Activated T-helper 1 cell treated with anti-CD3 and anti-CD28 coated beads, Interleukin-12 subunit alpha, Interleukin-12 subunit beta, Interleukin-2, Interleukin-4 antibody, amounts not matched to agents 30 ng/mL and 10 ng/mL and 1 ng/mL, durations not matched to agents 14 hours and 24 hours and 36 hours (primary cell): ENCODE measurements around the gene RNLS. TPM values are rescaled to one million over a fixed set of nuclear protein-coding genes. Genes with fewer than 3 reads are reported as not detected.

Experiments used
- DNase-seq: peaks from one replicate; pipeline ENCODE4 v3.0.0; 2021; ENCODE audit warnings: low spot score
- H3K27ac Mint-ChIP-seq: one replicate; pipeline ENCODE4 v1.8.0; 2021; ENCODE audit warnings: mild to moderate bottlenecking, mixed read lengths
- H3K27me3 Mint-ChIP-seq: one replicate; pipeline ENCODE4 v1.8.0; 2022; ENCODE audit warnings: mild to moderate bottlenecking, moderate library complexity, mixed read lengths; ENCODE audit not compliant: insufficient read depth
- H3K36me3 Mint-ChIP-seq: one replicate; pipeline ENCODE4 v1.8.0; 2021; ENCODE audit warnings: low read depth, mixed read lengths
- H3K4me1 Mint-ChIP-seq: one replicate; pipeline ENCODE4 v1.8.0; 2021; ENCODE audit warnings: low read depth, mixed read lengths
- H3K4me3 Mint-ChIP-seq: one replicate; pipeline ENCODE4 v1.8.0; 2021; ENCODE audit warnings: mild to moderate bottlenecking, moderate library complexity, mixed read lengths
- H3K9me3 Mint-ChIP-seq: one replicate; pipeline ENCODE4 v1.8.0; 2021; ENCODE audit warnings: mixed read lengths
- intact Hi-C: fragments of 100-400 bp; cut with micrococcal nuclease; formaldehyde crosslinking; loops from one replicate; pipeline ENCODE4 v1.15.1; 2024
- total RNA-seq: library from RNA; stranded (reverse); gene quantifications from 2 replicates; pipeline ENCODE4 v1.2.3, GENCODE V29; 2022

The RNLS gene
- total RNA-seq, 1 donor from 2014 or later: 2.0 TPM

DNA sequence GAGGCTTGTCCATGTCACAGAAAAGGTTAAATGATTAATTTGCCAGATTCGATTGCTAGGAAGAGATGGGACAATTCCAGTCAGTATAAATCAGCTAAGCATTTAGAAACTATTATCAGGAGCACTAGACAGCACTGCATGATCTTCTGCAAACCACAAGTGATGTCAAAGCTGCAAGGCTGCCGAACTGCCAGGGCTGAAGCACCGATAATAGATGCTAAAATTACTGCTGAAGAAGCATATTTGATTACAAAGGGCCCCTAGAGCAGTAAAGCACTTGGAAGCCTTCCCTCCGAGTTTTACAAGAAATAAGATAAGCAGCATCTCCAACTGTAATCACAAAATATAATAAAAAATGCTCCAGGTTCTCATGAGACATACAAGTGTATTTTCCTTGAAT, 40.6 kb downstream of the RNLS start:
- peaks cover 14% of the 10 kb centered on the region for H3K27me3 Mint-ChIP-seq
- no peak overlapping the region for H3K4me3 Mint-ChIP-seq
- no peak overlapping the region for H3K27ac Mint-ChIP-seq
- intact Hi-C loops: no loop called here
- H3K9me3 Mint-ChIP-seq: no peaks in the 10 kb centered on the region
- no peaks in the 10 kb centered on the region for H3K4me1 Mint-ChIP-seq
- H3K36me3 Mint-ChIP-seq: no peaks in the 10 kb centered on the region
- no peak for DNase-seq

DNA sequence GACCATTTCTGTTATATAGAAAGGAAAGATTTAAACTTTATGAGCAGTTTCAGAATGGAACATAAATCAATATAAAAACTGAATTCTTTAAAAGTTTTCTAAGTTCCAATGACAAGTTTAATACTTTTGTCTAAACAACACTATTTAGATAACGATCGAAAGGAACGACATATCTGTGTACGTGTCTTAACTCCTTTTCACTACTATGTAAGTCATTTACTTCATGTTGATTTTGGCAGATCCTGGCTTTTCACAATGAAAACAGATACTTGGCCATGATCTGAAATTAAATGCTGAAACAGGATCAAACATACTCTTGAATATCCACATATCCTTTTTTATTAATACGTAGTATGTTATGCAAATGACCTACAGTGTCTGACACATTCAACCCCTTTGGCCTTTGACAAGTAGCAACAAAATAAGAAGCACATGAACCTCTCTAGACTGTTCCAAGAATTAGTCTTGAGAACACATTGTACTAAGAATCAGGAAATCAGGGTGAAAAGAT, 41.9 kb downstream of the RNLS start:
- Mint-ChIP-seq H3K36me3 (no peaks in the 10 kb centered on the region), H3K27me3 (peaks cover 8% of the 10 kb centered on the region), H3K4me3 (no peak overlapping the region), H3K27ac (no peak overlapping the region), H3K9me3 (no peaks in the 10 kb centered on the region), H3K4me1 (no peaks in the 10 kb centered on the region)
- intact Hi-C loops: no loop called here
- DNase-seq: no peak

- no peaks in the 10 kb centered on the region for H3K36me3 Mint-ChIP-seq
- H3K4me1 Mint-ChIP-seq: no peaks in the 10 kb centered on the region
- H3K27me3 Mint-ChIP-seq: peaks cover 7% of the 10 kb centered on the region
Measured at GRCh38 chr10:88540351-88540750, 42.8 kb downstream of the RNLS start.

DNA sequence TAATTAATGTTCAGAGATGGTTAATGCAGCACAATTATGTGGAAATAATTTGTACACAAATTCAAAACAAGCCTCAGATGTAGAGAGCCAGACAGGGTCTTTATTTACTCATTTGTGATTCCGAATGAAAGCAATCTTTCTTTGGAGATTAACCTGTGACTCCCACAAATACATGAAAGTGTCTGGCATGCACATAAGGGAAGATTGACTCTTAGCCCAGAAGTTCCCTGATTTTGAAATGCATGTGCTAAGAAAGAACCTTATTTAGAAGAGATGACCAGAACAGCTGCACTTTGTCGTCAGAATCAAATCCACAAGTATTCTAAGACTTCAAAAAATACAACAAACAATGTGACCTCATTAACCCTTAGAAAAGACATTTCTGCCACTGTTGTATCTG, 45.1 kb downstream of the RNLS start:
- Mint-ChIP-seq H3K27me3 (peaks cover 11% of the 10 kb centered on the region), H3K9me3 (no peaks in the 10 kb centered on the region), H3K4me3 (no peak overlapping the region), H3K27ac (no peak overlapping the region), H3K4me1 (no peaks in the 10 kb centered on the region), H3K36me3 (no peaks in the 10 kb centered on the region)
- no peak for DNase-seq
- intact Hi-C loops: no loop called here

More at GRCh38 chr10:88540351-88540750, 42.8 kb downstream of the RNLS start:
- no peaks in the 10 kb centered on the region for H3K9me3 Mint-ChIP-seq
- intact Hi-C loops: no loop called here
- DNase-seq: no peak
- no peak overlapping the region for H3K27ac Mint-ChIP-seq
- H3K4me3 Mint-ChIP-seq: no peak overlapping the region

DNA sequence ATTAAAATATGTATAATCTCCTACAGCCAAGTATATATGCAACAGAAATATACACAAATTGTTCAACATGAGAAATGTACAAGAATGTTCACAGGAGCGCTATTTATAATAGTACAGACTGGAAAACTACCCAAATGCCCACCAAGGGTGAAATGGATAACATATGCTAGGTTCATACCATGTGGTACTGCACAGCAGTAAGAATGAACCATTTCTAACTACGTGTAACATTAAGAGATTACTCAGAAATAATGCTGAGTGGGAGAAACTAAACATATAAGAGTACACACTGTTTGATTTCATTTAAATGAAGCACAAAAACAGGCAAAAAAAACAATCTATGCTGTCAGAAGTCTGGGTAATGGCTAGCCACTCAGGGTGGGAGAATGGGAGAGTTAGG, 45.8 kb downstream of the RNLS start:
- no peak overlapping the region for H3K4me3 Mint-ChIP-seq
- no peaks in the 10 kb centered on the region for H3K9me3 Mint-ChIP-seq
- no peaks in the 10 kb centered on the region for H3K4me1 Mint-ChIP-seq
- peaks cover 9% of the 10 kb centered on the region for H3K27me3 Mint-ChIP-seq
- no peaks in the 10 kb centered on the region for H3K36me3 Mint-ChIP-seq
- intact Hi-C loops: no loop called here
- no peak overlapping the region for H3K27ac Mint-ChIP-seq
- no peak for DNase-seq

GRCh38 chr10:88536437-88536836, 46.7 kb downstream of the RNLS start:
- DNase-seq: no peak
- H3K9me3 Mint-ChIP-seq: no peaks in the 10 kb centered on the region
- no peak overlapping the region for H3K4me3 Mint-ChIP-seq
- H3K4me1 Mint-ChIP-seq: no peaks in the 10 kb centered on the region
- no peaks in the 10 kb centered on the region for H3K36me3 Mint-ChIP-seq
- peaks cover 13% of the 10 kb centered on the region for H3K27me3 Mint-ChIP-seq
- H3K27ac Mint-ChIP-seq: no peak overlapping the region
- intact Hi-C loops: no loop called here

- H3K9me3 Mint-ChIP-seq: no peaks in the 10 kb centered on the region
- H3K4me3 Mint-ChIP-seq: no peak overlapping the region
- H3K4me1 Mint-ChIP-seq: no peaks in the 10 kb centered on the region
- peaks cover 19% of the 10 kb centered on the region for H3K27me3 Mint-ChIP-seq
- DNase-seq: no peak
- intact Hi-C loops: no loop called here
- no peaks in the 10 kb centered on the region for H3K36me3 Mint-ChIP-seq
- no peak overlapping the region for H3K27ac Mint-ChIP-seq
Measured at GRCh38 chr10:88534072-88534665, 48.9 kb downstream of the RNLS start.

DNA sequence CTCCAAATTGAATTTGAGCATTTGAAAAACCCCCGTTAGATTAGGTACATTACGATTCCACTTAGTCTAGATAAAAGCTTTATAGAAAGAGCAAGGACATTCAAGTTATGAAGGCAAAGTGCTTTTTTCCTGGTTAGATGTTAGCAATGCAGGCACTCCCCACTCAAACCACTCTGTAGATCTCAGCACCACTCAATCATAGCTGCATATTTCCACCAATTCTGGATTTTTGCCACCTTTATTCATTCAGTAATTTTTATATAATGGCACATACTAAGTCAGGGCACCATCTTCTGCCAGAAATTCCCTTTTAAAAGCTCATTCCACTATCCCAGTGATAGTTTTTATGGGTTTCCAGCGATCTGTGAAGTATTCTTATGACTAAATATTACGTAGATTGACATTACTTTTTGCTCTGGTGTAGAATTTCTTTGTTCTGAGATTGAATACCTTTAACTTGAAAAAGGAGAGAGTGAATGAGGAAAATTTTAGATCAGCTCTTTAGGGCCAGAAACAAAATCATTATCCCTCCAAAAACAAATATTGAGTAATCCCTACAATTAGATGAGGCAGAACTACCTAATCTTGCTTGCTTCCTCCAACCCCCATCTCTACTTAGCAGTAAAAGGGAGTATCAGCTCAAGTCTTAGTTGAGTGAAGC, 51.6 kb downstream of the RNLS start:
- intact Hi-C loops: no loop called here
- peaks cover 21% of the 10 kb centered on the region for H3K27me3 Mint-ChIP-seq

GRCh38 chr10:88530629-88531391, 52.3 kb downstream of the RNLS start:
- no peaks in the 10 kb centered on the region for H3K36me3 Mint-ChIP-seq
- peaks cover 7% of the 10 kb centered on the region for H3K4me1 Mint-ChIP-seq
- DNase-seq: no peak
- intact Hi-C loops: no loop called here
- H3K27ac Mint-ChIP-seq: no peak overlapping the region
- H3K27me3 Mint-ChIP-seq: peaks cover 21% of the 10 kb centered on the region
- H3K9me3 Mint-ChIP-seq: no peaks in the 10 kb centered on the region
- H3K4me3 Mint-ChIP-seq: no peak overlapping the region

More for the DNA sequence above, 51.6 kb downstream of the RNLS start:
- H3K36me3 Mint-ChIP-seq: no peaks in the 10 kb centered on the region
- DNase-seq: no peak
- no peaks in the 10 kb centered on the region for H3K9me3 Mint-ChIP-seq
- peaks cover 7% of the 10 kb centered on the region for H3K4me1 Mint-ChIP-seq
- H3K27ac Mint-ChIP-seq: no peak overlapping the region
- no peak overlapping the region for H3K4me3 Mint-ChIP-seq

GRCh38 chr10:88530093-88530492, 53.0 kb downstream of the RNLS start:
- no peak for DNase-seq
- Mint-ChIP-seq H3K27ac (no peak overlapping the region), H3K36me3 (no peaks in the 10 kb centered on the region), H3K9me3 (no peaks in the 10 kb centered on the region), H3K4me1 (peaks cover 7% of the 10 kb centered on the region), H3K27me3 (peaks cover 21% of the 10 kb centered on the region), H3K4me3 (no peak overlapping the region)
- intact Hi-C loops: no loop called here

- Mint-ChIP-seq H3K4me3 (no peak overlapping the region), H3K27ac (no peak overlapping the region), H3K4me1 (peaks cover 7% of the 10 kb centered on the region), H3K27me3 (peaks cover 18% of the 10 kb centered on the region), H3K36me3 (no peaks in the 10 kb centered on the region), H3K9me3 (no peaks in the 10 kb centered on the region)
- intact Hi-C loops: no loop called here
- DNase-seq: no peak
Measured at GRCh38 chr10:88528806-88529570, 54.1 kb downstream of the RNLS start.

DNA sequence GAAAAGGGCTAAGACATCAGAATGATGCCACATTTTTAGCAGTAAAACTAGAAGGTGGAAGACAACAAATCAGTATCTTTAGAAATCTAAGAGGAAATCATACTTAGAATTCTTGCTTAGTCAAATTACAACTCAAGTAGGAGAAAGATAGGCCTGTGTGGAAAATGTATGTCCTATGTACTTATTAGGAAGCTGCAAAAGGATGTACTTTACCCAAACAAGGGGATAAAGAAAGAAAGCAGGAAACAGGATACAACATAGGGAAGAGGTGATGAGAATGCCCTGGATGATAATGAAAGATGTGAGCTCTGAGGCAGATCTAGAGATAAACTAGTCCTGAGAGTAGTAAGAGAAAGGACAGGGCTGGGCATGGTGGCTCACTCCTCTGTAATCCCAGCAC, 54.9 kb downstream of the RNLS start:
- no peak for DNase-seq
- H3K4me3 Mint-ChIP-seq: no peak overlapping the region

More for the DNA sequence above, 54.9 kb downstream of the RNLS start:
- Mint-ChIP-seq H3K9me3 (no peaks in the 10 kb centered on the region), H3K27me3 (peaks cover 13% of the 10 kb centered on the region), H3K27ac (no peak overlapping the region), H3K4me1 (peaks cover 7% of the 10 kb centered on the region), H3K36me3 (no peaks in the 10 kb centered on the region)
- intact Hi-C loops: no loop called here
